Measurements from ENCODE around the gene OSBPL2.

GRCh38 chr20:62292108-62292507, 53.8 kb downstream of the OSBPL2 start:
- TF ChIP-seq POLR2A (IDR thresholded peaks at IDR 0.05): no peak
- TF ChIP-seq, protein P1, sequence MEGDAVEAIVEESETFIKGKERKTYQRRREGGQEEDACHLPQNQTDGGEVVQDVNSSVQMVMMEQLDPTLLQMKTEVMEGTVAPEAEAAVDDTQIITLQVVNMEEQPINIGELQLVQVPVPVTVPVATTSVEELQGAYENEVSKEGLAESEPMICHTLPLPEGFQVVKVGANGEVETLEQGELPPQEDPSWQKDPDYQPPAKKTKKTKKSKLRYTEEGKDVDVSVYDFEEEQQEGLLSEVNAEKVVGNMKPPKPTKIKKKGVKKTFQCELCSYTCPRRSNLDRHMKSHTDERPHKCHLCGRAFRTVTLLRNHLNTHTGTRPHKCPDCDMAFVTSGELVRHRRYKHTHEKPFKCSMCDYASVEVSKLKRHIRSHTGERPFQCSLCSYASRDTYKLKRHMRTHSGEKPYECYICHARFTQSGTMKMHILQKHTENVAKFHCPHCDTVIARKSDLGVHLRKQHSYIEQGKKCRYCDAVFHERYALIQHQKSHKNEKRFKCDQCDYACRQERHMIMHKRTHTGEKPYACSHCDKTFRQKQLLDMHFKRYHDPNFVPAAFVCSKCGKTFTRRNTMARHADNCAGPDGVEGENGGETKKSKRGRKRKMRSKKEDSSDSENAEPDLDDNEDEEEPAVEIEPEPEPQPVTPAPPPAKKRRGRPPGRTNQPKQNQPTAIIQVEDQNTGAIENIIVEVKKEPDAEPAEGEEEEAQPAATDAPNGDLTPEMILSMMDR (IDR thresholded peaks at IDR 0.05): no peak
